ENCODE measurements around the gene NEDD1.

DNA sequence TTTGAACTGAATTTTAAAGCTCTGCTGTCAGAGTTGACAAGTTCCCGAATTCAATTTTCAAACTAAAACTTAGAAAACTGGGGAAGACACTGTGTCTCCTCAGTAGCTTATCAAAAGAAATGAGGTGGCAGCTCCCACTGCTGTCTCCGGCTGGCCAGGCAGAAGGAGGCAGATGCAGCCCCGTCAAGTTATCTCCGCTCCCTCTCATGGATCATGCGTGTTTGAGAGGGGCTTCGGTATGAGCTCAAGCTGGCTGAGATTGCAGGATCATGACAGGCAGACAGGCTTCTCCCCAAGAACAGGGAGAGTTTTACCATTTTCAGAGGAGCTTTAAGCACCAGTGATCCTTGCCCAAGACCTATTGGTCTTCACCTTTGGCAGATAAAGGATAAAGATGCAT lies 88.8 kb downstream of the NEDD1 start:
- TF ChIP-seq CTCF (IDR thresholded peaks at IDR 0.05; ENCODE audit: low read length) (no peak), EZH2 (IDR thresholded peaks at IDR 0.05; ENCODE audit: borderline replicate concordance, low read length) (no peak)

Data from OCI-LY1 (cell line).